ENCODE data around the gene TFPI. TPM values are rescaled to one million over a fixed set of nuclear protein-coding genes. Genes with fewer than 3 reads are reported as not detected.

Gene TFPI
- total RNA-seq, 5 donors from 2014 or later (not counting 1 experiment from before 2014, with no cell fraction given) = 0.47 to 1.5 (median 1.0) TPM

DNA sequence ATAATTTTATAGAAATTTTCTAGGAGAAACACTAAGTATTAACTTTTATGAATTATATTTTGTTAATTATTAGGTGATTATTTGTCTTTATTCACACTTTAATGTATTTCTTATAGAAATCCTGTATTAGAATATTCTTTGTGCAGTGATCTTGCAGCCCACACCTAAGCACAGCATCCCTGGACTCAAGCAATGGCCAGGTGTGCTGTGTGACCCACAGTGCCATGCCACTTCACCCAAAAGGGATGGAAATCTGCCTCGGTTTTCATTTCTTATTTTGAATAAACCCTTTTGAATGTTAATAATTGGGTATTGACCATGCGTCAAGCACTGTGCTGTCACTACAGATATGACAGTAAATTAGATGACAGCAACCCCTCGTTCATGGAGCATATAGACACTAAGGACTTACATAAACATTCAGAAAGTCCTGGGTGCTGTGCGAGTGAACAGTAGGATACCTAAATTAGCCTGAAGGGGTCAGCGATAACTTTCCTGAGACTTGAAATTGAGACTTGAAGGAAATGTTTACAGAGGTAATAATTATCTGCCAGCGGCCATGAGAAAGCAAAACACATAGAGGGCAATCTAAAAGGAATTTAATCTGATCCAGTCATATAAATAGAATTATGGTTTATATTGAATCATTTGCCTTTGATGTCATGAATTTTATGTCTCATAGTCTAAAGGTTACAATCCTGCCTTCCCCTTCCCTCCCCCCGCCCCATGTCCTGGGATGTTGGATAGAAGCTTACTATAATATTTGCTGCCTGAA lies 53.5 kb downstream of the TFPI start:
- Mint-ChIP-seq H3K27me3 (peaks cover 0 to 4% of the 10 kb centered on the region in 2 donors), H3K27ac (no peak overlapping the region), H3K4me1 (peaks cover 0 to 8% (median 6%) of the 10 kb centered on the region in 3 donors), H3K36me3 (no peaks in the 10 kb centered on the region), H3K4me3 (no peak overlapping the region), H3K9me3 (no peaks in the 10 kb centered on the region)
- ChIA-PET POLR2A (no interaction called here), CTCF (interaction anchor here (0.6 to 1.5 kb wide), 5 partner anchors 73 to 1912 kb away, joined by 3 to 10 read pairs (median 5); no protein-coding TSS in a partner anchor)
- no CpG with 5 or more reads among the region's 7 CpGs for WGBS (ENCODE audit: insufficient coverage)
- H3K27ac ChIP-seq (ENCODE audit: low read length) = no peak overlapping the region
- H3K36me3 ChIP-seq (ENCODE audit: control insufficient read depth in 2 of 2, extremely low read depth in 1 of 2, insufficient read depth in 1 of 2, low read length in 1 of 2) = no peaks in the 10 kb centered on the region
- H3K9me3 ChIP-seq = no peaks in the 10 kb centered on the region
- DNase-seq (no peak), ATAC-seq (replicated peaks in 1 of 4) (no peak)
- no peak overlapping the region for H3K4me3 ChIP-seq (ENCODE audit: control insufficient read depth in 1 of 2, extremely low read depth in 1 of 2, low read length in 1 of 2)
- H3K4me1 ChIP-seq (ENCODE audit: control insufficient read depth in 1 of 2, extremely low read depth in 1 of 2, insufficient read depth in 2 of 2, low read length in 2 of 2) = peaks cover 0 to 20% of the 10 kb centered on the region in 2 experiments
- H3K27me3 ChIP-seq (replicated peaks in 1 of 2; ENCODE audit: control insufficient read depth in 2 of 2, extremely low read depth in 1 of 2, insufficient read depth in 2 of 2, low read length in 1 of 2) = no peaks in the 10 kb centered on the region

DNA sequence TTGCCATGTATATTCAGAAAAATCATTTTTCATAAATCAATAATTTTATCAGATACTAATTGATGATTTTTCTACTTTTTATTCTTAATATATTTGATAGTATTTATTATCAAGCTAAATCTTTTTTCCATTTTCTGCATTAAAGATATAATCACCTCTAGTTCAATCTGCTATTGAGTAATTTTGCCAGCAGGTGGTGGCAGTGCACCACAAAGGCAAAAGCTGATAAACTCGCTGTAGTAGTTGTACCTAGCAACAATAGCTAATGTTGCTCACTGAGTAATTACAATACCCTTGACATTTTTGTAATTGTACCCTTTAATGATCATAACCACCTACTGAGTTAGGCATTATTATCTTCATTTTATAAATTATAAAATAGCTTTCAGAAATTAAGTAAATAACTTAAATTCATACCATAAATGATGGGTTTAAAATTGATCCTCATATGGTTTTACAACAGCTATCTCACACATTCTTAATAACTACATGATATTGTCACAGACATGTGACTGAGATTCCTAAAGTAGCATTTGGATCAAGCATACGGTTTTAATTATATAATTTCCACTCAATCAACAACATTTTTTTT lies 54.2 kb downstream of the TFPI start:
- no peak overlapping the region for H3K4me3 Mint-ChIP-seq

DNA sequence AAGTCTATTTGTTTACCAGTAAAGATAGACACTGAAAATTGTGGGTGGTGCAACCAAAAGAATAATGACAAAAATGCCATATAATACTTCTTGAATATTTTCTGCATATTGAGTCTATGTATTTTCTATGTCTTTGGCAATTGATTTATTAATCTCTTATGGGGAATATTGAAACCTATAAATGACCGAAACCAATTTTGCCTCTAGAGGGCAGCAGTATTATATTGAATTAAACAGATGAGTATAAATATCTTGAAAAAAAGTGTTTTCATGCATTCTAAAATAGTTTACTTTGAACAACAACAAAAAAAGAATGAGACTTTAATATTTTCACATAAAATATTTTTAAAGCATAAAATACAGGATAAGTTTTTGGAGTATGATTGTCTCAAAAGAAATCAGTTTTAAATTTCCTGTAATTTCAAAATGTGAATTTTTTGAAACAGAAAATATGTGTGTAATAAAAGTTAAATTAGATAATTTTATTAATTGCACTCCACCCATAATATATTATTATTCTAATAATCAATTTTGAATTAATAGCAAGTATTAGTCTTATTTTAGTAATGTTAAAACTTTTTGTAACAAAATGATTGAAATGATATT lies 56.3 kb downstream of the TFPI start:
- H3K27me3 Mint-ChIP-seq = peaks cover 0 to 4% of the 10 kb centered on the region in 2 donors
- no peaks in the 10 kb centered on the region for H3K36me3 ChIP-seq (ENCODE audit: control insufficient read depth in 2 of 2, extremely low read depth in 1 of 2, insufficient read depth in 1 of 2, low read length in 1 of 2)
- no peak overlapping the region for H3K27ac ChIP-seq (ENCODE audit: low read length)
- ATAC-seq (replicated peaks in 1 of 4) (no peak), DNase-seq (no peak)
- H3K4me1 Mint-ChIP-seq = no peaks in the 10 kb centered on the region
- no peak overlapping the region for H3K4me3 ChIP-seq (ENCODE audit: control insufficient read depth in 1 of 2, extremely low read depth in 1 of 2, low read length in 1 of 2)
- no peak overlapping the region for H3K27ac Mint-ChIP-seq
- H3K9me3 ChIP-seq = no peaks in the 10 kb centered on the region
- no peaks in the 10 kb centered on the region for H3K36me3 Mint-ChIP-seq
- WGBS (ENCODE audit: insufficient coverage) = no CpG with 5 or more reads among the region's 1 CpG
- H3K9me3 Mint-ChIP-seq = peaks cover 2 to 4% (median 3%) of the 10 kb centered on the region in 3 donors
- ChIA-PET POLR2A (no interaction called here), CTCF (no interaction called here)
- H3K27me3 ChIP-seq (replicated peaks in 1 of 2; ENCODE audit: control insufficient read depth in 2 of 2, extremely low read depth in 1 of 2, insufficient read depth in 2 of 2, low read length in 1 of 2) = no peaks in the 10 kb centered on the region
- no peak overlapping the region for H3K4me3 Mint-ChIP-seq
- H3K4me1 ChIP-seq (ENCODE audit: control insufficient read depth in 1 of 2, extremely low read depth in 1 of 2, insufficient read depth in 2 of 2, low read length in 2 of 2) = no peaks in the 10 kb centered on the region

More for the DNA sequence above, 54.2 kb downstream of the TFPI start:
- Mint-ChIP-seq H3K9me3 (no peaks in the 10 kb centered on the region), H3K27me3 (peaks cover 0 to 4% of the 10 kb centered on the region in 2 donors), H3K36me3 (no peaks in the 10 kb centered on the region), H3K27ac (no peak overlapping the region), H3K4me1 (peaks cover 0 to 8% (median 6%) of the 10 kb centered on the region in 3 donors)
- H3K27me3 ChIP-seq (replicated peaks in 1 of 2; ENCODE audit: control insufficient read depth in 2 of 2, extremely low read depth in 1 of 2, insufficient read depth in 2 of 2, low read length in 1 of 2) = no peaks in the 10 kb centered on the region
- no peaks in the 10 kb centered on the region for H3K36me3 ChIP-seq (ENCODE audit: control insufficient read depth in 2 of 2, extremely low read depth in 1 of 2, insufficient read depth in 1 of 2, low read length in 1 of 2)
- ChIA-PET POLR2A (no interaction called here), CTCF (interaction anchor here (0.5 to 1.5 kb wide), 10 partner anchors 11 to 1912 kb away, joined by 3 to 9 read pairs (median 3); no protein-coding TSS in a partner anchor)
- no CpG with 5 or more reads among the region's 2 CpGs for WGBS (ENCODE audit: insufficient coverage)
- no peak overlapping the region for H3K4me3 ChIP-seq (ENCODE audit: control insufficient read depth in 1 of 2, extremely low read depth in 1 of 2, low read length in 1 of 2)
- no peaks in the 10 kb centered on the region for H3K9me3 ChIP-seq
- peak in 15 of 35 experiments; percentile 3 to 39 (median 20) for DNase-seq
- peaks cover 0 to 15% of the 10 kb centered on the region in 2 experiments for H3K4me1 ChIP-seq (ENCODE audit: control insufficient read depth in 1 of 2, extremely low read depth in 1 of 2, insufficient read depth in 2 of 2, low read length in 2 of 2)
- no peak overlapping the region for H3K27ac ChIP-seq (ENCODE audit: low read length)
- no peak for ATAC-seq (replicated peaks in 1 of 4)

DNA sequence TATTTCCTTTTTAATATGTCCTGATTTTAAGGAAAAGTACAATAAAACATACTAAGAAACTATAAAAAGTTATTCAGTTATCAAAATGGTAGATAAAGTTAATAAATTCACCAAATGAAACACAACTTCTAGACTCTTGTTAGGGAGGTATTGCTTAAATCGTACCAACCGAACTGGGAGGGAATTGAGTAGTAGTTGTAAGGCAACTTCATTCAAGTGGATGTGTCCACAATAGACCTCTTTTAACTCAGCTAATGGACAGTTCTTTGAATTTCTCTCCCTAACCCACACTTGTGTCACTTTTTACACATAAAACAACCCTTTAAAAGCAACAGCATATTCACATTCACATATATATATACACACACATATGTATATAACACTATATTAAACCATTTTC lies 57.1 kb downstream of the TFPI start:
- H3K27me3 ChIP-seq (replicated peaks in 1 of 2; ENCODE audit: control insufficient read depth in 2 of 2, extremely low read depth in 1 of 2, insufficient read depth in 2 of 2, low read length in 1 of 2) = no peaks in the 10 kb centered on the region
- H3K27ac ChIP-seq (ENCODE audit: low read length) = no peak overlapping the region
- no peaks in the 10 kb centered on the region for H3K36me3 ChIP-seq (ENCODE audit: control insufficient read depth in 2 of 2, extremely low read depth in 1 of 2, insufficient read depth in 1 of 2, low read length in 1 of 2)
- no peaks in the 10 kb centered on the region for H3K4me1 Mint-ChIP-seq
- ChIA-PET CTCF (no interaction called here), POLR2A (no interaction called here)
- DNase-seq (no peak), ATAC-seq (replicated peaks in 1 of 4) (no peak)
- no peak overlapping the region for H3K4me3 Mint-ChIP-seq
- H3K9me3 ChIP-seq = no peaks in the 10 kb centered on the region
- no peaks in the 10 kb centered on the region for H3K36me3 Mint-ChIP-seq
- H3K27ac Mint-ChIP-seq = no peak overlapping the region
- no peak overlapping the region for H3K4me3 ChIP-seq (ENCODE audit: control insufficient read depth in 1 of 2, extremely low read depth in 1 of 2, low read length in 1 of 2)
- no CpG with 5 or more reads among the region's 2 CpGs for WGBS (ENCODE audit: insufficient coverage)
- H3K9me3 Mint-ChIP-seq = peaks cover 2 to 8% (median 3%) of the 10 kb centered on the region in 3 donors
- no peaks in the 10 kb centered on the region for H3K27me3 Mint-ChIP-seq
- H3K4me1 ChIP-seq (ENCODE audit: control insufficient read depth in 1 of 2, extremely low read depth in 1 of 2, insufficient read depth in 2 of 2, low read length in 2 of 2) = no peaks in the 10 kb centered on the region

GRCh38 chr2:187495324-187495723 lies 58.9 kb downstream of the TFPI start:
- no peaks in the 10 kb centered on the region for H3K36me3 Mint-ChIP-seq
- H3K27me3 Mint-ChIP-seq = no peaks in the 10 kb centered on the region
- H3K27ac Mint-ChIP-seq = no peak overlapping the region
- H3K4me3 ChIP-seq (ENCODE audit: control insufficient read depth in 1 of 2, extremely low read depth in 1 of 2, low read length in 1 of 2) = no peak overlapping the region
- H3K27ac ChIP-seq (ENCODE audit: low read length) = no peak overlapping the region
- no CpG with 5 or more reads among the region's 1 CpG for WGBS (ENCODE audit: insufficient coverage)
- CTCF ChIA-PET = no interaction called here
- no peaks in the 10 kb centered on the region for H3K27me3 ChIP-seq (replicated peaks in 1 of 2; ENCODE audit: control insufficient read depth in 2 of 2, extremely low read depth in 1 of 2, insufficient read depth in 2 of 2, low read length in 1 of 2)
- no peaks in the 10 kb centered on the region for H3K36me3 ChIP-seq (ENCODE audit: control insufficient read depth in 2 of 2, extremely low read depth in 1 of 2, insufficient read depth in 1 of 2, low read length in 1 of 2)
- H3K4me3 Mint-ChIP-seq = no peak overlapping the region
- peaks cover 2 to 12% (median 3%) of the 10 kb centered on the region in 3 donors for H3K9me3 Mint-ChIP-seq
- no peaks in the 10 kb centered on the region for H3K4me1 Mint-ChIP-seq
- no peaks in the 10 kb centered on the region for H3K9me3 ChIP-seq
- ATAC-seq (replicated peaks in 1 of 4) = no peak
- DNase-seq = no peak
- POLR2A ChIA-PET = no interaction called here
- H3K4me1 ChIP-seq (ENCODE audit: control insufficient read depth in 1 of 2, extremely low read depth in 1 of 2, insufficient read depth in 2 of 2, low read length in 2 of 2) = no peaks in the 10 kb centered on the region

DNA sequence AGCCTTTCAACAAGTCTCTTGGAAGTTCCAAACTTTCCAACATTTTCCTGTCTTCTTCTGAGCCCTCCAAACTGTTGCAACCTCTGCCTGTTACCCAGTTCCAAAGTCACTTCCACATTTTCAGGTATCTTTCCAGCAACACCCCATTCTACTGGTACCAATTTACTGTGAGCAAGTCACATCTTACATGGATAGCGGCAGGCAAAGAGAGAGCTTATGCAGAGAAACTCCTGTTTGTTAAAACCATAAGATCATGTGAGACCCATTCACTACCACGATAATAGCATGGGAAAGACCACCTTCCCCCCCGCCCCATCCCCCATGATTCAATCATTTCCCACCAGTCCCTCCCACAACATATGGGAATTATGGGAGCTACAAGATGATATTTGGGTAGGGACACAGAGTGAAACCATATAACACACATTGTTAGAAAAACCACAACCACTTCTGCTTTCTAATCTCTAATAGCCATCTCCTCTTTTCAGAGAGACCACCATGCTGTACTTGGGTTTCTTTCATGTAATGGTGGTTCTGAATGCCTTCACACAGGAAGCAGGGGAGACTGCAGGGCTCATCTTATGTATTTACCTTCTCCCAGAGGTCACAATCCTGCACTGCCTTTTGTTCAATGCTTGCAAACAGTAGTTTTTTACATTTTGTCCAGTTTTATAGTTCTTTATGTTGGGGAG lies 60.2 kb downstream of the TFPI start:
- ChIA-PET CTCF (interaction anchor here in 1 of 2 donors (0.6 kb wide), 1 partner anchor 53 kb away, joined by 5 read pairs; no protein-coding TSS in a partner anchor), POLR2A (interaction anchor here in 1 of 2 donors (0.6 kb wide), 1 partner anchor 122 kb away, joined by 4 read pairs; no protein-coding TSS in a partner anchor)
- Histone ChIP-seq H3K9me3 (no peaks in the 10 kb centered on the region), H3K27me3 (replicated peaks in 1 of 2; ENCODE audit: control insufficient read depth in 2 of 2, extremely low read depth in 1 of 2, insufficient read depth in 2 of 2, low read length in 1 of 2) (no peaks in the 10 kb centered on the region), H3K36me3 (ENCODE audit: control insufficient read depth in 2 of 2, extremely low read depth in 1 of 2, insufficient read depth in 1 of 2, low read length in 1 of 2) (no peaks in the 10 kb centered on the region), H3K4me1 (ENCODE audit: control insufficient read depth in 1 of 2, extremely low read depth in 1 of 2, insufficient read depth in 2 of 2, low read length in 2 of 2) (no peaks in the 10 kb centered on the region), H3K27ac (ENCODE audit: low read length) (no peak overlapping the region), H3K4me3 (ENCODE audit: control insufficient read depth in 1 of 2, extremely low read depth in 1 of 2, low read length in 1 of 2) (no peak overlapping the region)
- Mint-ChIP-seq H3K9me3 (peaks cover 2 to 12% (median 3%) of the 10 kb centered on the region in 3 donors), H3K36me3 (no peaks in the 10 kb centered on the region), H3K27me3 (no peaks in the 10 kb centered on the region), H3K4me3 (no peak overlapping the region), H3K27ac (no peak overlapping the region), H3K4me1 (no peaks in the 10 kb centered on the region)
- no peak for DNase-seq
- ATAC-seq (replicated peaks in 1 of 4) = no peak
- WGBS (ENCODE audit: insufficient coverage) = 100% methylated on average over 1 of the region's 3 CpGs

Data from T-cell (primary cell).